Endodermal cell (in vitro differentiated cells): ENCODE results near the gene DENND6B. TPM values are rescaled to one million over a fixed set of nuclear protein-coding genes. Genes with fewer than 3 reads are reported as not detected.

ENCODE experiments used
- DNase-seq: peaks from one replicate; pipeline ENCODE4 v3.0.0-alpha.2; 2017
- H3K27ac ChIP-seq: 2 replicates; pipeline ENCODE4 v1.5.1; 2013; ENCODE audit warnings: mild to moderate bottlenecking, low read depth, low read length, moderate library complexity
- H3K27me3 ChIP-seq: 2 replicates; pipeline ENCODE4 v1.6.1; 2013; ENCODE audit warnings: mild to moderate bottlenecking, low read length, moderate library complexity; ENCODE audit not compliant: insufficient read depth, control insufficient read depth, poor library complexity, severe bottlenecking
- H3K36me3 ChIP-seq: 2 replicates; pipeline ENCODE4 v1.7.0; 2013; ENCODE audit warnings: mild to moderate bottlenecking, low read length, moderate library complexity; ENCODE audit not compliant: control insufficient read depth, insufficient read depth
- H3K4me1 ChIP-seq: one replicate; pipeline ENCODE4 v1.7.0; 2013; ENCODE audit warnings: low read length; ENCODE audit not compliant: control insufficient read depth, insufficient read depth
- H3K4me3 ChIP-seq: 2 replicates; pipeline ENCODE4 v1.5.1; 2013; ENCODE audit warnings: mild to moderate bottlenecking, low read length, moderate library complexity
- H3K9ac ChIP-seq: 2 replicates; pipeline ENCODE4 v1.6.1; 2013; ENCODE audit warnings: mild to moderate bottlenecking, low read length, moderate library complexity; ENCODE audit not compliant: poor library complexity, severe bottlenecking; ENCODE audit errors: extremely low read depth
- H3K9me3 ChIP-seq: 2 replicates; pipeline ENCODE4 v1.6.1; 2013; ENCODE audit warnings: mild to moderate bottlenecking, low read length, moderate library complexity; ENCODE audit not compliant: control insufficient read depth
- H3K27ac Mint-ChIP-seq: 2 replicates; pipeline ENCODE4 v1.8.0; 2020; ENCODE audit warnings: mixed read lengths
- H3K27me3 Mint-ChIP-seq: 2 replicates; pipeline ENCODE4 v1.8.0; 2021; ENCODE audit warnings: mild to moderate bottlenecking, mixed read lengths; ENCODE audit not compliant: insufficient read depth
- H3K36me3 Mint-ChIP-seq: 2 replicates; pipeline ENCODE4 v1.8.0; 2020; ENCODE audit warnings: low read depth, mixed read lengths
- H3K4me1 Mint-ChIP-seq: 2 replicates; pipeline ENCODE4 v1.8.0; 2020; ENCODE audit warnings: mixed read lengths
- H3K4me3 Mint-ChIP-seq: 2 replicates; pipeline ENCODE4 v1.8.0; 2020; ENCODE audit warnings: mild to moderate bottlenecking, moderate library complexity, mixed read lengths
- H3K9me3 Mint-ChIP-seq: 2 replicates; pipeline ENCODE4 v1.8.0; 2020; ENCODE audit warnings: mild to moderate bottlenecking, mixed read lengths
- CTCF ChIP-seq: fragments of 200-600 bp; sonication (generic); conservative IDR thresholded peaks from 2 replicates; pipeline ENCODE4 v1.5.0; 2021; ENCODE audit warnings: antibody characterized with exemption, mild to moderate bottlenecking
- WGBS, 2 experiments: methylation state at CpG; one replicate each; pipeline versions ENCODE4 v1.1.5 to v1.1.7; 2013; ENCODE audit warnings: missing lambda C conversion rate in 2 of 2, mixed read lengths in 1 of 2; ENCODE audit not compliant: insufficient coverage in 1 of 2, insufficient read length in 1 of 2; 5-methylcytosine and 5-hydroxymethylcytosine counted together
- total RNA-seq, 2 donors: library from RNA; stranded (reverse); fragmentation: NEBNext Ultra II Directional in 1 of 2; extraction: Animal tissue kit (Norgen Biotek cat#: 25700) in 1 of 2; gene quantifications; 2 replicates in 1 of 2; 3 replicates in 1 of 2; pipeline ENCODE4 v1.2.1, GENCODE V29; 2021

Gene DENND6B
- total RNA-seq, 2 donors from 2014 or later: 8.3 to 14.2 TPM

DNA sequence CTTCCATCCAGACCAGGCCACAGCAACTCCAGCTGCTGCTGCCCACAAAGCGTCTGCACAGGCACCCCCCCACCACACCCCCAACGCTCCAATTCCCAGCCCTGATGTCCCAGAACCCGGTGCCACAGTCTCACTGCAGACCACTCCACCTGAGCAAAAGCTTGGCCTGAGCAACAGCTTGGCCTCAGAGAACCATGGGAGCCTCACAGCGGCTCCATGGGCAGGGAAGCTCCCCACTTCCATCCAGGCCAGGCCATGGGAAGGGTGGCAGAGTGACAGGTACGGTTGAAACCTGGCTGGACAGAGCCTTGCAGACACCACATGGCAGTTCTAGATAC is 32.5 kb downstream of the DENND6B start:
- Mint-ChIP-seq H3K4me1 (peaks cover 8% of the 10 kb centered on the region), H3K36me3 (peaks cover 2% of the 10 kb centered on the region), H3K27me3 (no peaks in the 10 kb centered on the region), H3K9me3 (no peaks in the 10 kb centered on the region), H3K27ac (peak overlapping the region; percentile 72), H3K4me3 (no peak overlapping the region)
- Histone ChIP-seq H3K27ac (peak overlapping the region; percentile 10), H3K36me3 (peaks cover 2% of the 10 kb centered on the region), H3K9me3 (no peaks in the 10 kb centered on the region), H3K4me3 (no peak overlapping the region), H3K27me3 (no peaks in the 10 kb centered on the region), H3K9ac (no peak overlapping the region), H3K4me1 (peaks cover 15% of the 10 kb centered on the region)
- no peak for DNase-seq
- 71 to 90% methylated on average over 3 to 5 of the region's 5 CpGs for WGBS, 2 experiments
- no peak for TF ChIP-seq CTCF

DNA sequence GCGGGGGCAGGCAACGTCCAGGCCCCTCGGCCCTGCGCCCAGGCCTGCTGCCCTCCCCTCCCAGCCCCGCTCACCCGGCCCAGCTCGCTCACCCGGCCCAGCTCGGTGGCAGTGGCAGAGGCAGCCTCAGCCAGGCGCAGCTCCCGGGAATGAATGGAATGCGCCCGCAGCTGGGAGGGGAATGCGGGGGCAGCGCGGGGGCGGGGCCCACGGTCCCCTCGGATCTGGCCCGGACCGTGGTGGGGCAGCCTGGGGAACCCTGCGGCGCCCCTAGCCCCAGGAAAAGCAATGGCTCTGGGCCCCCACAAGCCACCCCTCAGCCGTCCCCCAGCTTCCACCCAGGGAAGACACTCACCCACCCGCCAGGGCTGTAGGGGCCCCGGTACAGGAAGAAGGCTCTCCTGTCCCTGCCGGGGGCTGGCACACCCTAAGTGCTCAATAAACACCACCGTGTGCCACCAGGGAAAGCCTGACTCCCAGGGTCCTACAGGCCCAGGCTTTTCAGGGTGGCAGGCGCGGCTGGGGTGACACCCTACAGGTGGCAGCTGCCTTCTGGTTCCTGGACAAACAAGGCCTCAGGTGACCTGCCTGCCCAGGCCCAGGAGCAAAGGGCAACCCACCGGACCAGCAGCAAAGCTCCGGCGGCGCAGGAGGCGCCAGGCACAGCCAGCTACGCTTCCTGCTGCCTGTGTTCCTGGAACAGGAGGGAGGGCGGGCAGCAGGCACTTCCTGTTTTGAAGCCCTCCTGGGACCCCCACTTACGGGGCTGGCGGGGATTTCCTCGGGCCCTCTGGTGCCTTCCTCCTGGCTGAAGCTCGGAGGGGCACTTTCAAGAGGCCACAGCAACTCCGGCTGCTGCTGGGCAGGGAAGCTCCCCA is 33.1 kb downstream of the DENND6B start:
- H3K27me3 Mint-ChIP-seq: no peaks in the 10 kb centered on the region
- 44 to 68% methylated on average over 16 to 42 of the region's 42 CpGs for WGBS, 2 experiments
- peaks cover 6% of the 10 kb centered on the region for H3K36me3 ChIP-seq
- H3K9me3 ChIP-seq: no peaks in the 10 kb centered on the region
- H3K4me1 ChIP-seq: peaks cover 15% of the 10 kb centered on the region
- H3K36me3 Mint-ChIP-seq: peaks cover 5% of the 10 kb centered on the region
- H3K4me3 ChIP-seq: peak overlapping the region; percentile 66
- peak; percentile 95 for DNase-seq
- TF ChIP-seq CTCF: no peak
- H3K27ac Mint-ChIP-seq: peak overlapping the region; percentile 72
- peak overlapping the region; percentile 69 for H3K9ac ChIP-seq
- no peaks in the 10 kb centered on the region for H3K27me3 ChIP-seq
- H3K4me3 Mint-ChIP-seq: no peak overlapping the region
- peak overlapping the region; percentile 79 for H3K27ac ChIP-seq
- H3K4me1 Mint-ChIP-seq: peaks cover 8% of the 10 kb centered on the region
- no peaks in the 10 kb centered on the region for H3K9me3 Mint-ChIP-seq

GRCh38 chr22:50292643-50293440 is 34.0 kb downstream of the DENND6B start:
- H3K4me3 ChIP-seq: peak overlapping the region; percentile 66
- Mint-ChIP-seq H3K27ac (peak overlapping the region; percentile 80), H3K9me3 (no peaks in the 10 kb centered on the region), H3K27me3 (no peaks in the 10 kb centered on the region), H3K4me1 (peaks cover 8% of the 10 kb centered on the region), H3K4me3 (peak overlapping the region; percentile 12), H3K36me3 (peaks cover 8% of the 10 kb centered on the region)
- H3K9me3 ChIP-seq: no peaks in the 10 kb centered on the region
- WGBS, 2 experiments: 73 to 93% methylated on average over 12 to 29 of the region's 29 CpGs
- no peak for TF ChIP-seq CTCF
- peaks cover 15% of the 10 kb centered on the region for H3K4me1 ChIP-seq
- DNase-seq: no peak
- H3K27ac ChIP-seq: peak overlapping the region; percentile 75
- H3K9ac ChIP-seq: peak overlapping the region; percentile 69
- peaks cover 6% of the 10 kb centered on the region for H3K36me3 ChIP-seq
- H3K27me3 ChIP-seq: no peaks in the 10 kb centered on the region
